Heart left ventricle (tissue), 16 donors: Measurements from ENCODE around the gene TTYH3. TPM values are rescaled to one million over a fixed set of nuclear protein-coding genes. Genes with fewer than 3 reads are reported as not detected.

ENCODE experiments used
- ATAC-seq, 4 donors: fragments of 200-7000 bp; cut with Tn5 transposase; one replicate each; pipeline ENCODE4 v1.9.1; 2020 to 2022; ENCODE audit warnings: moderate library complexity in 4 of 4, mild to moderate bottlenecking in 3 of 4, moderate number of reproducible peaks in 1 of 4
- DNase-seq, 5 donors: peaks; one replicate each; pipeline ENCODE4 v3.0.0-alpha.2; 2020
- H3K27ac ChIP-seq, 12 donors: fragments of 200-600 bp; sonication (generic) in 4 of 12; one replicate each; pipeline versions ENCODE4 v1.5.0 to v1.8.0; 2016 to 2022; ENCODE audit warnings: mild to moderate bottlenecking in 2 of 12
- H3K27me3 ChIP-seq, 9 donors: fragments of 200-600 bp; sonication (generic) in 2 of 9; one replicate each; pipeline versions ENCODE4 v1.5.1 to v1.8.0; 2016 to 2022; ENCODE audit warnings: mild to moderate bottlenecking in 3 of 9
- H3K36me3 ChIP-seq, 9 donors: fragments of 200-600 bp; sonication (generic) in 2 of 9; one replicate each; pipeline versions ENCODE4 v1.5.0 to v1.8.0; 2018 to 2022; ENCODE audit warnings: mild to moderate bottlenecking in 2 of 9
- H3K4me1 ChIP-seq, 12 donors: fragments of 200-600 bp; sonication (generic) in 4 of 12; one replicate each; pipeline versions ENCODE4 v1.5.0 to v1.8.0; 2016 to 2022; ENCODE audit warnings: mild to moderate bottlenecking in 3 of 12
- H3K4me3 ChIP-seq, 12 donors: fragments of 200-600 bp; sonication (generic) in 4 of 12; one replicate each; pipeline versions ENCODE4 v1.5.0 to v1.8.0; 2017 to 2022; ENCODE audit warnings: mild to moderate bottlenecking in 9 of 12, moderate library complexity in 4 of 12
- H3K9me3 ChIP-seq, 12 donors: fragments of 200-600 bp; sonication (generic) in 4 of 12; one replicate each; pipeline versions ENCODE4 v1.5.0 to v1.8.0; 2016 to 2022; ENCODE audit warnings: mild to moderate bottlenecking in 1 of 12
- CTCF ChIP-seq, 12 donors: fragments of 200-600 bp; sonication (generic) in 4 of 12; IDR thresholded peaks; one replicate each; pipeline versions ENCODE4 v1.5.0 to v1.8.0; 2018 to 2022; ENCODE audit warnings: antibody characterized with exemption in 12 of 12, mild to moderate bottlenecking in 5 of 12
- POLR2A ChIP-seq, 2 donors: fragments of 450-650 bp; IDR thresholded peaks; one replicate each; pipeline ENCODE4 v1.6.1; 2017; ENCODE audit warnings: antibody characterized with exemption in 2 of 2, mild to moderate bottlenecking in 2 of 2, moderate library complexity in 2 of 2
- WGBS, 4 donors: extraction: QIAGEN DNeasy Blood & Tissue Kit in 2 of 4; methylation state at CpG; one replicate each; pipeline versions ENCODE4 v1.1.5 to v1.1.7; 2013 to 2018; 5-methylcytosine and 5-hydroxymethylcytosine counted together
- intact Hi-C, 10 donors: fragments of 100-400 bp; cut with DNase I; formaldehyde crosslinking; loops; one replicate each; pipeline versions ENCODE4 v1.11.1 to v1.14.2; 2022
- polyA plus RNA-seq, 2 donors: library from polyadenylated mRNA; stranded (reverse); fragments of 200-250 nt; gene quantifications; one replicate each; pipeline ENCODE4 v1.2.3, GENCODE V29; 2013
- total RNA-seq, 9 donors: library from RNA; depleted of rRNA in 2 of 9; stranded (reverse); fragments of >200 nt in 2 of 9; fragmentation: NEBNext Ultra II Directional in 3 of 9; extraction: Animal tissue kit (Norgen Biotek cat#: 25700) in 3 of 9; gene quantifications; one replicate each; pipeline versions ENCODE4 v1.1.0 to v1.2.4, GENCODE V29; 2016 to 2023
- donor health status: ischemic (EF 13 %, LVEDD 7.1; RV severe dilation, severe dysfunction).
- donor health status: healthy with polysubstance abuse.
- donor health status: DM: no; HTN: yes; CAD: no.
- donor health status: DM: no; HTN: no; CAD: no.
- donor health status: ischemic (EF 25% LVEDD 6.9; RV normal size, moderate dysfunction).
- donor health status: ischemic (EF 25% LVEDD 5.7; RV mildly dilated, moderate dysfunction).
- donor health status: healthy.
- donor health status: DM: yes; HTN: yes; CAD: no.
- donor health status: ischemic (EF 35%, LVEDD 5.7; RV mildly dilated, moderate dysfunction).
- donor health status: nonischemic (EF 11% LVEDD 7.7; RV severe dilation, severe dysfunction).
- donor health status: DM: yes; HTN: yes; CAD: no.
- donor health status: PGD.
- donor health status: ischemic (EF 29% LVEDD 5.4; RV normal size, mild dysfunction).
- donor health status: nonischemic (EF 23%, LVEDD 6.1; RV moderate dilation, normal function).

TTYH3 gene
- total and polyA plus RNA-seq, 11 donors: 5.7 to 104 (median 12.8) TPM

GRCh38 chr7:2634267-2635145, 2.7 kb downstream of the TTYH3 start:
- 87 to 89% (median 88%) methylated on average over 15 to 22 of the region's 22 CpGs for WGBS, 4 donors
- H3K4me1 ChIP-seq: peaks cover 7 to 84% (median 70%) of the 10 kb centered on the region in 12 donors
- H3K27me3 ChIP-seq: no peaks in the 10 kb centered on the region
- ATAC-seq (no peak), DNase-seq (peak in 1 of 5 donors; percentile 65)
- no peaks in the 10 kb centered on the region for H3K9me3 ChIP-seq
- peak overlapping the region in 9 of 12 donors; percentile 79 to 98 (median 93) for H3K4me3 ChIP-seq
- intact Hi-C loops: loop anchor here in 3 of 10 donors (5.0 kb wide), 2 partner anchors 77 to 112 kb away; partner anchors contain the start of genes BRAT1 (in 2 of the 3) and IQCE (in 2 of the 3)
- peak overlapping the region in 9 of 12 donors; percentile 70 to 95 (median 85) for H3K27ac ChIP-seq
- no peak for TF ChIP-seq CTCF (IDR thresholded peaks at IDR 0.05)
- TF ChIP-seq POLR2A (IDR thresholded peaks at IDR 0.05): no peak
- H3K36me3 ChIP-seq: peaks cover 0 to 6% (median 0%) of the 10 kb centered on the region in 9 donors

- 88 to 97% (median 92%) methylated on average over 11 to 15 of the region's 15 CpGs for WGBS, 4 donors
- ATAC-seq (no peak), DNase-seq (peak in 1 of 5 donors; percentile 53)
- H3K36me3 ChIP-seq: peaks cover 0 to 6% (median 0%) of the 10 kb centered on the region in 9 donors
- no peaks in the 10 kb centered on the region for H3K9me3 ChIP-seq
- H3K27me3 ChIP-seq: no peaks in the 10 kb centered on the region
- H3K27ac ChIP-seq: peak overlapping the region in 6 of 12 donors; percentile 27 to 95 (median 47)
- intact Hi-C loops: no loop called here
- H3K4me1 ChIP-seq: peaks cover 7 to 90% (median 74%) of the 10 kb centered on the region in 12 donors
- peak overlapping the region in 1 of 12 donors; percentile 87 for H3K4me3 ChIP-seq
- TF ChIP-seq CTCF (IDR thresholded peaks at IDR 0.05) (no peak), POLR2A (IDR thresholded peaks at IDR 0.05) (no peak)
Observed at GRCh38 chr7:2635148-2635668, 3.4 kb downstream of the TTYH3 start.

GRCh38 chr7:2635810-2636701, 4.3 kb downstream of the TTYH3 start:
- 62 to 76% (median 66%) methylated on average over 20 to 22 of the region's 22 CpGs for WGBS, 4 donors
- peak in 3 of 4 donors; percentile 2 to 37 (median 26) for ATAC-seq
- H3K27me3 ChIP-seq: no peaks in the 10 kb centered on the region

GRCh38 chr7:2637066-2637471, 5.3 kb downstream of the TTYH3 start:
- TF ChIP-seq POLR2A (IDR thresholded peaks at IDR 0.05) (no peak), CTCF (IDR thresholded peaks at IDR 0.05) (no peak)
- no peaks in the 10 kb centered on the region for H3K27me3 ChIP-seq
- ATAC-seq (no peak), DNase-seq (peak in 1 of 5 donors; percentile 65)
- peak overlapping the region in 1 of 12 donors; percentile 35 for H3K4me3 ChIP-seq
- peaks cover 0 to 6% (median 0%) of the 10 kb centered on the region in 9 donors for H3K36me3 ChIP-seq
- no peaks in the 10 kb centered on the region for H3K9me3 ChIP-seq
- 78 to 90% (median 85%) methylated on average over 16 to 17 of the region's 17 CpGs for WGBS, 4 donors
- intact Hi-C loops: no loop called here
- peak overlapping the region in 10 of 12 donors; percentile 14 to 95 (median 68) for H3K27ac ChIP-seq
- peaks cover 15 to 99% (median 86%) of the 10 kb centered on the region in 12 donors for H3K4me1 ChIP-seq

More at GRCh38 chr7:2635810-2636701, 4.3 kb downstream of the TTYH3 start:
- no peak for TF ChIP-seq POLR2A (IDR thresholded peaks at IDR 0.05)
- Histone ChIP-seq H3K27ac (peak overlapping the region in 10 of 12 donors; percentile 16 to 95 (median 57)), H3K4me3 (peak overlapping the region in 1 of 12 donors; percentile 1), H3K4me1 (peaks cover 12 to 93% (median 80%) of the 10 kb centered on the region in 12 donors), H3K36me3 (peaks cover 0 to 6% (median 0%) of the 10 kb centered on the region in 9 donors), H3K9me3 (no peaks in the 10 kb centered on the region)
- peak; percentile 60 to 91 (median 87) for DNase-seq
- intact Hi-C loops: no loop called here
